ENCODE results near the gene HOXD12. TPM values are rescaled to one million over a fixed set of nuclear protein-coding genes. Genes with fewer than 3 reads are reported as not detected.

The HOXD12 gene
- total RNA-seq, 3 donors from 2014 or later (not counting 1 experiment from before 2014, with no cell fraction given), result not detected

GRCh38 chr2:176111309-176111663, 11.7 kb downstream of the HOXD12 start:
- Mint-ChIP-seq H3K4me3 (peak overlapping the region; percentile 9), H3K36me3 (peaks cover 8% of the 10 kb centered on the region), H3K27ac (no peak overlapping the region), H3K9me3 (no peaks in the 10 kb centered on the region), H3K27me3 (ENCODE audit: low read depth in 2 of 2) (peaks cover 65 to 68% of the 10 kb centered on the region in 2 donors), H3K4me1 (peaks cover 0 to 8% of the 10 kb centered on the region in 2 donors)
- peaks cover 3% of the 10 kb centered on the region for H3K9me3 ChIP-seq (ENCODE audit: control insufficient read depth, insufficient read depth, low read length)
- H3K4me1 ChIP-seq (ENCODE audit: control insufficient read depth, insufficient read depth, low read length), result peaks cover 3% of the 10 kb centered on the region
- no peaks in the 10 kb centered on the region for H3K36me3 ChIP-seq (ENCODE audit: control insufficient read depth, insufficient read depth, low read length)
- peaks cover 77% of the 10 kb centered on the region for H3K27me3 ChIP-seq (ENCODE audit: control insufficient read depth, insufficient read depth, low read length)
- no peak overlapping the region for H3K4me3 ChIP-seq (ENCODE audit: low read length)
- ATAC-seq (no peak), DNase-seq (peak in 1 of 2 donors; percentile 39)
- no peak overlapping the region for H3K27ac ChIP-seq (ENCODE audit: low read length)
- 4% methylated on average over 16 of the region's 16 CpGs for whole genome bisulfite sequencing (ENCODE audit: insufficient coverage)
- no peak for TF ChIP-seq CTCF (IDR thresholded peaks at IDR 0.05)
- intact Hi-C loops (cut with micrococcal nuclease), result loop anchor here (5.0 kb wide), 1 partner anchor 34 kb away; no protein-coding TSS in a partner anchor

GRCh38 chr2:176111846-176112374, 12.3 kb downstream of the HOXD12 start:
- H3K36me3 Mint-ChIP-seq, result peaks cover 8% of the 10 kb centered on the region
- DNase-seq, result no peak
- Histone ChIP-seq H3K4me3 (ENCODE audit: low read length) (no peak overlapping the region), H3K4me1 (ENCODE audit: control insufficient read depth, insufficient read depth, low read length) (peaks cover 3% of the 10 kb centered on the region), H3K27ac (ENCODE audit: low read length) (no peak overlapping the region), H3K27me3 (ENCODE audit: control insufficient read depth, insufficient read depth, low read length) (peaks cover 79% of the 10 kb centered on the region), H3K36me3 (ENCODE audit: control insufficient read depth, insufficient read depth, low read length) (no peaks in the 10 kb centered on the region), H3K9me3 (ENCODE audit: control insufficient read depth, insufficient read depth, low read length) (peaks cover 6% of the 10 kb centered on the region)
- H3K4me1 Mint-ChIP-seq, result peaks cover 0 to 5% of the 10 kb centered on the region in 2 donors
- no peak overlapping the region for H3K27ac Mint-ChIP-seq
- H3K9me3 Mint-ChIP-seq, result no peaks in the 10 kb centered on the region
- H3K4me3 Mint-ChIP-seq, result no peak overlapping the region
- no peak for ATAC-seq
- TF ChIP-seq CTCF (IDR thresholded peaks at IDR 0.05), result no peak
- H3K27me3 Mint-ChIP-seq (ENCODE audit: low read depth in 2 of 2), result peaks cover 68 to 70% of the 10 kb centered on the region in 2 donors
- intact Hi-C loops (cut with micrococcal nuclease), result loop anchor here (5.0 kb wide), 1 partner anchor 35 kb away; no protein-coding TSS in a partner anchor
- 8% methylated on average over 28 of the region's 29 CpGs for WGBS (ENCODE audit: insufficient coverage)

GRCh38 chr2:176112375-176113302, 13.0 kb downstream of the HOXD12 start:
- Histone ChIP-seq H3K4me3 (ENCODE audit: low read length) (no peak overlapping the region), H3K36me3 (ENCODE audit: control insufficient read depth, insufficient read depth, low read length) (no peaks in the 10 kb centered on the region), H3K27me3 (ENCODE audit: control insufficient read depth, insufficient read depth, low read length) (peaks cover 86% of the 10 kb centered on the region), H3K4me1 (ENCODE audit: control insufficient read depth, insufficient read depth, low read length) (no peaks in the 10 kb centered on the region), H3K27ac (ENCODE audit: low read length) (no peak overlapping the region), H3K9me3 (ENCODE audit: control insufficient read depth, insufficient read depth, low read length) (peaks cover 8% of the 10 kb centered on the region)
- Mint-ChIP-seq H3K4me1 (peaks cover 0 to 5% of the 10 kb centered on the region in 2 donors), H3K36me3 (peaks cover 8% of the 10 kb centered on the region), H3K4me3 (no peak overlapping the region), H3K27me3 (ENCODE audit: low read depth in 2 of 2) (peaks cover 71 to 77% of the 10 kb centered on the region in 2 donors), H3K27ac (no peak overlapping the region), H3K9me3 (no peaks in the 10 kb centered on the region)
- 9% methylated on average over 40 of the region's 40 CpGs for WGBS (ENCODE audit: insufficient coverage)
- no peak for TF ChIP-seq CTCF (IDR thresholded peaks at IDR 0.05)
- ATAC-seq (no peak), DNase-seq (no peak)
- intact Hi-C loops (cut with micrococcal nuclease), result loop anchor here (5.0 kb wide), 1 partner anchor 35 kb away; no protein-coding TSS in a partner anchor
